HepG2 (cell line): ENCODE data around the gene MARK2. TPM values are rescaled to one million over a fixed set of nuclear protein-coding genes. Genes with fewer than 3 reads are reported as not detected.
A peak's percentile ranks its signal among the peaks of the same experiment; 100 is the strongest.

Experiments used
- ATAD3A ChIP-seq: sonication (generic); formaldehyde crosslinking; IDR thresholded peaks from 2 replicates; pipeline ENCODE4 v1.4.0; 2020; ENCODE audit warnings: missing genetic modification reagents
- ELF3 ChIP-seq: IDR thresholded peaks from 2 replicates; pipeline ENCODE4 v1.6.1; 2016; ENCODE audit warnings: missing genetic modification reagents, missing compliant biosample characterization
- KDM2A ChIP-seq: sonication (generic); formaldehyde crosslinking; IDR thresholded peaks from 2 replicates; pipeline ENCODE4 v1.4.0; 2020; ENCODE audit warnings: low read depth, missing genetic modification reagents, borderline replicate concordance
- KDM6A ChIP-seq: IDR thresholded peaks from 2 replicates; pipeline ENCODE4 v1.6.1; 2016; ENCODE audit warnings: low read depth
- MAF1 ChIP-seq: sonication (generic); formaldehyde crosslinking; IDR thresholded peaks from 2 replicates; pipeline ENCODE4 v1.5.0; 2020; ENCODE audit warnings: missing genetic modification reagents, borderline replicate concordance
- MLLT10 ChIP-seq: sonication (generic); formaldehyde crosslinking; IDR thresholded peaks from 2 replicates; pipeline ENCODE4 v1.4.0; 2020; ENCODE audit warnings: missing genetic modification reagents
- NONO ChIP-seq, 2 experiments: fragments of 450-650 bp in 1 of 2; sonication (generic) in 1 of 2; formaldehyde crosslinking in 1 of 2; IDR thresholded peaks in 1 of 2; conservative IDR thresholded peaks in 1 of 2; 2 replicates each; pipeline versions ENCODE4 v1.6.1 to v1.8.0; 2017 to 2022; ENCODE audit warnings: mild to moderate bottlenecking in 1 of 2, missing genetic modification reagents in 1 of 2, moderate library complexity in 1 of 2
- NR1H2 ChIP-seq: sonication (generic); formaldehyde crosslinking; IDR thresholded peaks from 2 replicates; pipeline ENCODE4 v1.8.1; 2022; ENCODE audit warnings: low read depth, missing genetic modification reagents, borderline replicate concordance
- PHF20 ChIP-seq: sonication (generic); formaldehyde crosslinking; IDR thresholded peaks from 2 replicates; pipeline ENCODE4 v1.5.0; 2020; ENCODE audit warnings: mild to moderate bottlenecking, missing genetic modification reagents
- RARG ChIP-seq: sonication (generic); formaldehyde crosslinking; IDR thresholded peaks from 2 replicates; pipeline ENCODE4 v1.4.0; 2020; ENCODE audit warnings: low read depth, mild to moderate bottlenecking, missing genetic modification reagents
- SKIL ChIP-seq: sonication (generic); formaldehyde crosslinking; IDR thresholded peaks from 2 replicates; pipeline ENCODE4 v1.8.0; 2022; ENCODE audit warnings: missing genetic modification reagents, mild to moderate bottlenecking, moderate library complexity, borderline replicate concordance
- SMYD3 ChIP-seq: sonication (generic); formaldehyde crosslinking; IDR thresholded peaks from 2 replicates; pipeline ENCODE4 v1.8.1; 2023; ENCODE audit warnings: mild to moderate bottlenecking, missing genetic modification reagents
- SOX13 ChIP-seq, 3 experiments: fragments of 450-650 bp in 1 of 3; sonication (generic) in 1 of 3; formaldehyde crosslinking in 1 of 3; IDR thresholded peaks in 2 of 3; conservative IDR thresholded peaks in 1 of 3; 2 replicates each; pipeline versions ENCODE4 v1.5.0 to v1.6.1; 2016 to 2020; ENCODE audit warnings: antibody characterized with exemption in 1 of 3, mild to moderate bottlenecking in 1 of 3, missing compliant biosample characterization in 1 of 3, missing genetic modification reagents in 1 of 3, moderate library complexity in 1 of 3
- ZFP41 ChIP-seq: sonication (generic); formaldehyde crosslinking; IDR thresholded peaks from 2 replicates; pipeline ENCODE4 v1.4.0; 2020; ENCODE audit warnings: mild to moderate bottlenecking, missing genetic modification reagents, borderline replicate concordance
- ZKSCAN5 ChIP-seq: sonication (generic); formaldehyde crosslinking; IDR thresholded peaks from 2 replicates; pipeline ENCODE4 v1.5.1; 2020; ENCODE audit warnings: mild to moderate bottlenecking, missing genetic modification reagents
- ZMAT3 ChIP-seq: sonication (generic); formaldehyde crosslinking; conservative IDR thresholded peaks from 2 replicates; pipeline ENCODE4 v1.7.0; 2021; ENCODE audit warnings: missing genetic modification reagents
- ZMYM4 ChIP-seq: sonication (generic); formaldehyde crosslinking; IDR thresholded peaks from 2 replicates; pipeline ENCODE4 v1.8.1; 2023; ENCODE audit warnings: mild to moderate bottlenecking, missing genetic modification reagents
- ZNF782 ChIP-seq: sonication (generic); formaldehyde crosslinking; IDR thresholded peaks from 2 replicates; pipeline ENCODE4 v1.4.0; 2020; ENCODE audit warnings: missing genetic modification reagents, mild to moderate bottlenecking, borderline replicate concordance
- polyA plus RNA-seq, 8 experiments: library from polyadenylated mRNA; depleted of rRNA in 3 of 8; stranded (reverse) in 7 of 8; unstranded in 1 of 8; fragments of >200 nt; fragmentation: Illumina TruSeq in 4 of 8; extraction: Trizol in 4 of 8; gene quantifications; 2 replicates each; pipeline versions ENCODE4 v1.2.1 to v1.2.3, GENCODE V29; 2011 to 2016; ENCODE audit warnings: low read depth in 4 of 8, missing spikeins in 1 of 8, mixed read lengths in 1 of 8; ENCODE audit not compliant: insufficient read depth in 1 of 8
- total RNA-seq, 5 experiments: library from RNA; depleted of rRNA; stranded (reverse); fragments of >200 nt; fragmentation: Illumina TruSeq; extraction: Trizol; gene quantifications; 2 replicates each; pipeline ENCODE4 v1.2.3, GENCODE V29; 2016; ENCODE audit warnings: low read depth in 1 of 5
- TF ChIP-seq, protein P1 (sequence below): sonication (generic); formaldehyde crosslinking; IDR thresholded peaks from 2 replicates; pipeline ENCODE4 v1.4.0; 2020; ENCODE audit warnings: missing genetic modification reagents
- TF ChIP-seq, protein P2 (sequence below): sonication (generic); formaldehyde crosslinking; IDR thresholded peaks from 2 replicates; pipeline ENCODE4 v1.5.0; 2020; ENCODE audit warnings: missing genetic modification reagents
- TF ChIP-seq, protein P3 (sequence below): sonication (generic); formaldehyde crosslinking; IDR thresholded peaks from 2 replicates; pipeline ENCODE4 v1.4.0; 2020; ENCODE audit warnings: missing genetic modification reagents

MARK2 gene
- total and polyA plus RNA-seq, 2 of the 13 experiments (the other 11 are each of a cell fraction or from before 2014, with no cell fraction given): 13.5 to 13.9 TPM

DNA sequence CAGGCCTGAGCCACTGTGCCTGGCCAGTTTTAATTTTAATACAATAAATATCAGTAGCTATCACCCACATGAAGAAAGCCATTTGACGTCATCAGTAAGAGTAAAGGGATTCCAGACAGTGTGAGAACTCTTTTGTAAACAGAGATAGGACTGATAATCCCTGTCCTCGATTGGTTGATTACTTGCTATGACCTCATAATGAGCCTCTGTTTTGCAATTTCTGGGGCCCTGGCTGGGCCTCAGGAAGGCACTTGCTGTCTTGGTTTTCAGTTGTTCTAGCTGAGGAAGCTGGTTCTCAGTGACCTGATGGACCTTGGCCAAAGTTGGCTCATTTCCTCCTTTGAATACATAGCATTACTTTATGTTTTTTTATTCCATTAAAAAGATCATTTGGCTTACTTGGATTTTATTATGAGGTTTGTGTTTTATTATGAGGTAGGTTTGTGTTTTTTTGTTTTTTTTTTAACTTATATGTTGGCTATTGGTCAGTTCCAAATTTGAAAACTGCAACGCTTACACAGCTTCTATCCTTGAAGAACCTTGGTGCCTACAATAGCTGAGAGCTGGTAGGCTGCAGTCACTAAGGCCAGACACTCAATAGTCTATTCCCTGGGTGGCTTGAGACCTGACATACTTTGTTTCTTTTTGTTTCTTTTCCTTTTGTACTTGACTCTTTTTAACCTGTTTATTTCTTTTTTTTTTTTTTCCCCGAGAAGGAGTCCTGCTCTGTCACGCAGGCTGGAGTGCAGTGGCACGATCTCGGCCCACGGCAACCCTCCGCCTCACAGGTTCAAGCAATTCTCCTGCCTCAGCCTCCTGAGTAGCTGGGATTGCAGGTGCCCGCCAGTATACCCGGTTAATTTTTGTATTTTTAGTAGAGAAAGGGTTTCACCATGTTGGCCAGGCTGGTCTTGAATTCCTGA lies 20.0 kb downstream of the MARK2 start (continued):
- TF ChIP-seq, protein P1, sequence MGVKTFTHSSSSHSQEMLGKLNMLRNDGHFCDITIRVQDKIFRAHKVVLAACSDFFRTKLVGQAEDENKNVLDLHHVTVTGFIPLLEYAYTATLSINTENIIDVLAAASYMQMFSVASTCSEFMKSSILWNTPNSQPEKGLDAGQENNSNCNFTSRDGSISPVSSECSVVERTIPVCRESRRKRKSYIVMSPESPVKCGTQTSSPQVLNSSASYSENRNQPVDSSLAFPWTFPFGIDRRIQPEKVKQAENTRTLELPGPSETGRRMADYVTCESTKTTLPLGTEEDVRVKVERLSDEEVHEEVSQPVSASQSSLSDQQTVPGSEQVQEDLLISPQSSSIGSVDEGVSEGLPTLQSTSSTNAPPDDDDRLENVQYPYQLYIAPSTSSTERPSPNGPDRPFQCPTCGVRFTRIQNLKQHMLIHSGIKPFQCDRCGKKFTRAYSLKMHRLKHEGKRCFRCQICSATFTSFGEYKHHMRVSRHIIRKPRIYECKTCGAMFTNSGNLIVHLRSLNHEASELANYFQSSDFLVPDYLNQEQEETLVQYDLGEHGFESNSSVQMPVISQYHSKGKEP (CRISPR knock-in tag): no peak
- TF ChIP-seq ATAD3A (CRISPR knock-in tag) (no peak), NR1H2 (CRISPR knock-in tag) (no peak), SKIL (no peak), NONO (IDR thresholded peaks at IDR 0.05) (no peak), NONO (CRISPR knock-in tag; conservative IDR thresholded peaks at IDR 0.05) (no peak), PHF20 (CRISPR knock-in tag) (no peak), KDM2A (CRISPR knock-in tag) (no peak), MAF1 (CRISPR knock-in tag) (no peak), RARG (CRISPR knock-in tag) (no peak), ZNF782 (CRISPR knock-in tag) (no peak), KDM6A (CRISPR knock-in tag) (no peak), MLLT10 (no peak), ZKSCAN5 (CRISPR knock-in tag) (no peak), ELF3 (0 out of 2 replicates have a peak, but pooled peaks have one; percentile 17), SMYD3 (CRISPR knock-in tag) (no peak), SOX13 (IDR thresholded peaks at IDR 0.05) (no peak), SOX13 (CRISPR knock-in tag; conservative IDR thresholded peaks at IDR 0.05 in 1 of 2, IDR thresholded peaks at IDR 0.05 in 1 of 2) (peak in 1 of 2 experiments; percentile 31; a peak in 1 of 4 replicates), ZFP41 (CRISPR knock-in tag) (no peak), ZMAT3 (CRISPR knock-in tag) (no peak), ZMYM4 (no peak)
- TF ChIP-seq, protein P2, sequence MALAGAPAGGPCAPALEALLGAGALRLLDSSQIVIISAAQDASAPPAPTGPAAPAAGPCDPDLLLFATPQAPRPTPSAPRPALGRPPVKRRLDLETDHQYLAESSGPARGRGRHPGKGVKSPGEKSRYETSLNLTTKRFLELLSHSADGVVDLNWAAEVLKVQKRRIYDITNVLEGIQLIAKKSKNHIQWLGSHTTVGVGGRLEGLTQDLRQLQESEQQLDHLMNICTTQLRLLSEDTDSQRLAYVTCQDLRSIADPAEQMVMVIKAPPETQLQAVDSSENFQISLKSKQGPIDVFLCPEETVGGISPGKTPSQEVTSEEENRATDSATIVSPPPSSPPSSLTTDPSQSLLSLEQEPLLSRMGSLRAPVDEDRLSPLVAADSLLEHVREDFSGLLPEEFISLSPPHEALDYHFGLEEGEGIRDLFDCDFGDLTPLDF (CRISPR knock-in tag): no peak
- TF ChIP-seq, protein P3, sequence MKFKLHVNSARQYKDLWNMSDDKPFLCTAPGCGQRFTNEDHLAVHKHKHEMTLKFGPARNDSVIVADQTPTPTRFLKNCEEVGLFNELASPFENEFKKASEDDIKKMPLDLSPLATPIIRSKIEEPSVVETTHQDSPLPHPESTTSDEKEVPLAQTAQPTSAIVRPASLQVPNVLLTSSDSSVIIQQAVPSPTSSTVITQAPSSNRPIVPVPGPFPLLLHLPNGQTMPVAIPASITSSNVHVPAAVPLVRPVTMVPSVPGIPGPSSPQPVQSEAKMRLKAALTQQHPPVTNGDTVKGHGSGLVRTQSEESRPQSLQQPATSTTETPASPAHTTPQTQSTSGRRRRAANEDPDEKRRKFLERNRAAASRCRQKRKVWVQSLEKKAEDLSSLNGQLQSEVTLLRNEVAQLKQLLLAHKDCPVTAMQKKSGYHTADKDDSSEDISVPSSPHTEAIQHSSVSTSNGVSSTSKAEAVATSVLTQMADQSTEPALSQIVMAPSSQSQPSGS (CRISPR knock-in tag): peak; percentile 81; the same call in 1 of the 2 replicates
